Stimulated activated CD8-positive, alpha-beta memory T cell treated with anti-CD3 and anti-CD28 coated beads, Interleukin-15, amount 100 ng/mL, for 24 hours (primary cell): Measurements from ENCODE around the gene KCNH6.

Experiments
- DNase-seq: peaks from one replicate; pipeline ENCODE4 v3.0.0-alpha.2; 2020; ENCODE audit warnings: low read depth

KCNH6 gene

DNA sequence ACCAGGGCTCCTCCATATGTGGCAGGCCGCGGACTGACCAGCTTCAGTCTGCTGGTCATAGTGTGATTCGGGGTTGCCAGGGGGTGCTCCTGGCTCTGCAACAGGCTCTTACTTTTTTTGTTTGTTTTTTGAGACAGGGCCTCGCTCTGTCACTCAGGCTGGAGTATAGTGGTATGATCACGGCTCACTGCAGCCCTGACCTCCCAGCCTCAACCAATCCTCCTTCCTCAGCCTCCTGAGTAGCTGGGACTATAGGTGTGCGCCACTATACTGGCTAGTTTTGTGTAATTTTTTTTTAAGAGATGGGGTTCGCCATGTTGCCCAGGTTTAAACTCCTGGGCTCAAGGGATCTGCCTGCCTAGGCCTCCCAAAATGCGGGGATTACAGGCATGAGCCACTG, 11.8 kb upstream of the KCNH6 start:
- no peak for DNase-seq

DNA sequence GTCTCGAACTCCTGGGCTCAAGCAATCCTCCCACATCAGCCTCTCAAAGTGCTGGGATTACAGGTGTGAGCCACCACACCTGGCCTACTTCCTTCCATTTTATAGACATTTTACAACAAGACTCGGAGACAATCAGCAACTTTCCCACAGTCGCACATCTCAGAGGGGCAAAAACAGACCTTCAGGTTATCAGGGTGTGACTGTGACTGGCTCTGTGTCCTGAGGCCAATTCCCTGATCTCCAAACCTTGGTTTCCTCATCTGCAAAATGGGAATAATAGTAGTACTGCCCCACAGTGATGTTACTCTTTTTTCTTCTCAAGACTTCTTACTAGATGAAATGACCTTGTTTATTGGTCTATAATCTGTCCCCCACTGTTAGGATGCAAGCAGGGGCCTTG, 10.8 kb upstream of the KCNH6 start:
- DNase-seq = no peak

DNA sequence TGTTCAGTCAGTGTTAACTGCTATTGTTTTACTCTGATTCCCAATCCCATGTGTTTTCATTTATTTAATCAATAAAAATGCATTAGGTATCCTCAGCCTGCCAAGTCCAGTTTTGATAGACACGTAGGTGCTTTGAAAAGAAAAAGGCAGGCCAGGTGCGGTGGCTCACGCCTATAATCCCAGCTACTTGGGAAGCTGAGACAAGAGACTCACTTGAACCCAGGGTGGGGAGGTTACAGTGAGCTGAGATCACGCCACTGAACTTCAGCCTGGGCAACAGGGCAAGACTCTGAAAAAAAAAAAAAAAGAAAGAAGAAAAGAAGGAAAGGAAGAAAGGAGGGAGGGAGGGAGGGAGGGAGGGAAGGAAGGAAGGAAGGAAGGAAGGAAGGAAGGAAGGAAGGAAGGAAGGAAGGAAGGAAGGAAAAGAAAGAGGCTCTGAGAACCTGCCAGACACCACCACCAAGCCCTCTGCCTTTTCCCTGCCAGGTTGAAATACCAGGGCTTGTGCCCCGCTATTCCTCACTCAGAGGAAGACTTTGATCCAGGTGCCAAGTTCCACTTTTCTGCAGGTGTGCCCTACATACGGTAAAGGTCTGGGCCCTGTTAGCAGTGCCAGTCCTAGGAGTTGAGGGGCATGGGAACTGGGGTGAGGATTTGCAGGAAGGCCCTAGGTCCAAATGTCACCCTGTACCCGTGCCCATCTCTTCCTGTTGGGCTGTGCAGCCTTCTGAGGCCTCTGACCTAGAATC, 10.1 kb upstream of the KCNH6 start:
- DNase-seq = no peak

DNA sequence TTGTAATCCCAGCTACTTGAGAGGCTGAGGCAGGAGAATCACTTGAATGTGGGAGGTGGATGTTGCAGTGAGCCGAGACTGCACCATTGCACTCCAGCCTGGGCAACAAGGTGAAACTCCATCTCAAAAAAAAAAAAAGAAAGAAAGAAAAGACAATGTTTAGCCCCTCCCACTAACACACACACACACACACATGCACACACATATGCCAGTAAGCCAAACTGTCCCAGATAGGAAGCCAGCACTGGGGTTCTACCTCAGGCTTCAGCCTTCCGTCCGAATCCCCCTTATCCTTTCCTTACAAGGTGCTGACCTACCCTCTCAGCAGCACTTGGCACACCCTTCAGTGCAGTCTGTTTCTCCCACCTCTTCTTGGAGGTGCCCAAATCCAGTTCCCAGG, 8.7 kb upstream of the KCNH6 start:
- DNase-seq = no peak

DNA sequence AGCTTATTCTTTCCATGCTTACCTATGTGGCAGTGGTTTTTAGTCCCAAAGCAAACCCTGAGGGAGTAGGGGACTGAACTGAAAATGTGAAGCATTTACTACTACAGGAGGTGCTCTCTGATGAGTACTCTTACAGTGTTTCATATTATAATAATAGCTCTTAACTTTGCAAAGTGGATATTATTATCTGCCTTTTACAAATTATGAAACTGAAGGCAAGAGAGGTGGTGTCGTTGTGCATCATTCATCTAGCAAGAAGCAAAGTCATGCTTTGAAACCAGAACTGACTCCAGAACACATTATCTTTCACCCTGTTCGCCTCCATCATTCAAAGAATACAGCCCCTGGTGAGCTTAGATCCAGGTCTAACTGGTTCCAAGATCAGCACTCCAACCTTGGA, 8.2 kb upstream of the KCNH6 start:
- DNase-seq = no peak

DNA sequence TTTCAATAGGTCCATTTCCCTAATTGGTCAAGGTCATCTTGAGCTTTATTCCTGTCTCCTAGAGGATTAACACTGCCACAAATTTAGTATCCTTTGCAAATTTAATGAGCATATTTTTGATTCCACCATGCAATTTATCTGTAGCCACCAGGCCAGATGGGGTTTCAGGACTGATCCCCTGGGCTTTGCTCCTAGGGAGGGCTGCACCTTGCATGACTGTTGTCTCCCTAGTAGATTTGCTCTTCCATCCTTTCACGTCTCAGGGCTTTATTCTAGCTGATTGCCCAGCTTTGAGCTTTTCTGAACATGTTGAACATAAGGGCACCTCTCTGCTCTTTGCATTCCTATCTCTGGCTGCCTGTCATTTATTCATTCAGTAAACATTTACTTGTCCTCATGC, 7.7 kb upstream of the KCNH6 start:
- no peak for DNase-seq

DNA sequence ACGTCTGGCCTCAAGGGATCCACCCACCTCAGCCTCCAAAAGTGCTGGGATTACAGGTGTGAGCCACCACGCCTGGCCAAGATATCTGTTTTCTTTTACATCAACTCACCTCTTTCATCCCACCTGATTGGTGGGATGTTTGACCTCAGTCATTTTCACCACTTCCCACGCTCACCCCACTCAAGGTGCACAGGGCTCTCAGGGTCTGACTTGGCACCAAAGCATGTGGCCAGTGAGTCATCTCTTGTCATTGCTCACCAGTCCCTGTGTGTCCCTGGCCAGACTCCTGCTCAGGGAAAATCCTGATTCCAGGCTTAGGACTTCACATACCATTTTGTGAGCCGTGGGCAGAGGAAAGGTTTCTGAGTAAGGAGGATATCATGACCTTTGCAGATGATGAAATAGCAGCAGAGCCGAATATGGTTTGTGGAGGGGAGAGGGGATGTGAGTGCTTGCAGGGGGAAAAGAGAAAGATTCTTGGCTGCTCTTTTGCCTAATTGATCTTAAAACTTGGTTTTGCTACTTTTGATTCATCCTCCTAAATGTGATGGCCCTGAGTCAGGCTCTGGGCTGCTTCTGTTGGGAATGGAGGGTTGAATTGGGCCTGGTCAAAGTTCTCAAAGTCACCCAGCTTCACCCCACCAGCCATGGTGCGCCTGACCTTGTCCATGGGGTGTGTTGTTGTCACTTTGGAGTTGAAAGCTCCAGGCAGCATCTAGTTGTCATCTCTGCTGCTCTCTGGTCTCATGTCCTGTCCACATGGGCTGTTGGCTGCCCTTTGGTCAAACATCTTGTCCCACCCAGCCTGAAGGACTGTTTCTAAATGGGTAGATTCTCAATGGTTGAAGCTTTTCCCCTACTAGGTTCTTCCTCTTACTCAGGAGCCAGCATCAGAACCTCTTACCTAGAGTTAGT, 6.0 kb upstream of the KCNH6 start:
- no peak for DNase-seq

DNA sequence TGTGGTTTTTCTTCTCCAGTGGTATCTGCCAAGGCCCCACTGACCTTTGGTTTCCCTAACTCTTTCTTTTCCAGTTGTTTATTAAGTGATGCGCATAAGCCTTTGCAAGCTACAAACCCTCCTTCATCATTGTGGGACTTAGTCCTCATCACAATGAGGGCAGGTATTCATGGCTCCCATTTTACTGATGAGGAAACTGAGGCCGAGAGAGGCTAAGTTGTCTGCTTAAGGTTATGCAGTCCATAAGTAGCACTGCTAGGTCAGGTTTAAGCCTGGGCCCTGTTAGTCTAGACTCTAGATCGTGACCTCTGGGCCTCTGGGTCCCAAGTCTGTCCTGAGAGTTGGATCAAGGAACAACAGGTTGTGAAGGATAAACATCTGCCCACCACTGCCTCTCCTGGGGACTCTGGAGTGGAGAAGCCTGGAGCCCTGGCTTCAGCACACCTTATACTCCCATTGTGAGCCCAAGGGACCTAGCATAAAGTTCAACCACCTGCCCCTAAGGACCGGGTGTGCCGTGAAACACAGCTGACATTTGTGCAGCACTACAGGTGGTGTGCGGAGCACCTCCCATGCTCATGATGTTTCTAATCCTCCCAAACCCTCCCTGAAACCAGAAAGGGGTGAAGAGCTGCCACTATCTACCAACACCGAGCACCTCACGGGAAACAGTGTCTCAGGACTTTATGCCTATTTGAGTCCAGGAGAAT, 5.2 kb upstream of the KCNH6 start:
- DNase-seq = no peak

DNA sequence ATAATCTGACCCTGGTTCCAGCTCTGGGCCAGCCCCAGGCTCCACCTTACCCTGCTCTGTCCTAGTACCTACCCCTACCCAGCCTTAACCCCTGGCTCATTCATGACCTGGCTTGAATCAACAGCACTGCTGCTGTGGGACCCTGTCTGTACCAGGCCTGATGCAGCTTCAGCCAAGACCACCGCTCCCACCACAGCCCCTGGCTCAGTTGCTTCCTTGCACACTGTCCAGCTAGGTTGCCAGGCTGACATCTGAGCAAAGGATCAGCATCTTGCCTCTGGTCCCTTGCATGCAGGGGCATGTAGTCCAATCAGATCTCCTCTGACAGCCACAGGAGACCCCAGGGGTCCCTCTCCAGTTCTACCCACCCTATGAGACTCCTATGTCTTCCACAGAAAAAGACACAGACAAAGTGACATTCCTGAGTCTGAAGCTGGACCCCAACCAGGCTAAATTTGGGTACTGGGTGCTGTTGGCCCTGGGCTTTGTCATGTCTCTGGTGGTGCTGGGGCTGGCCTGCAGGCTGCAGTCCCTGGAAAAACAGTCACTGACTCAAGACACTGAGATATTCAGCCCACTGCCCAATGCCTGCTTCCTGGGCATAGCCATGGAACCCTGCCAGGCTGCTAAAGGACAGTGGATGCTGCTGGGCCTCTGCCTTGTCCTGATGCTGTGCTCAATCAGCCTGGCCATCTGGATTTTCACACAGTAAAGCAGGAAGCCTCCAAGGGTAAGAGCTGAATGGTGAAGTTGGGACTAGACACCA, 3.9 kb upstream of the KCNH6 start:
- no peak for DNase-seq

DNA sequence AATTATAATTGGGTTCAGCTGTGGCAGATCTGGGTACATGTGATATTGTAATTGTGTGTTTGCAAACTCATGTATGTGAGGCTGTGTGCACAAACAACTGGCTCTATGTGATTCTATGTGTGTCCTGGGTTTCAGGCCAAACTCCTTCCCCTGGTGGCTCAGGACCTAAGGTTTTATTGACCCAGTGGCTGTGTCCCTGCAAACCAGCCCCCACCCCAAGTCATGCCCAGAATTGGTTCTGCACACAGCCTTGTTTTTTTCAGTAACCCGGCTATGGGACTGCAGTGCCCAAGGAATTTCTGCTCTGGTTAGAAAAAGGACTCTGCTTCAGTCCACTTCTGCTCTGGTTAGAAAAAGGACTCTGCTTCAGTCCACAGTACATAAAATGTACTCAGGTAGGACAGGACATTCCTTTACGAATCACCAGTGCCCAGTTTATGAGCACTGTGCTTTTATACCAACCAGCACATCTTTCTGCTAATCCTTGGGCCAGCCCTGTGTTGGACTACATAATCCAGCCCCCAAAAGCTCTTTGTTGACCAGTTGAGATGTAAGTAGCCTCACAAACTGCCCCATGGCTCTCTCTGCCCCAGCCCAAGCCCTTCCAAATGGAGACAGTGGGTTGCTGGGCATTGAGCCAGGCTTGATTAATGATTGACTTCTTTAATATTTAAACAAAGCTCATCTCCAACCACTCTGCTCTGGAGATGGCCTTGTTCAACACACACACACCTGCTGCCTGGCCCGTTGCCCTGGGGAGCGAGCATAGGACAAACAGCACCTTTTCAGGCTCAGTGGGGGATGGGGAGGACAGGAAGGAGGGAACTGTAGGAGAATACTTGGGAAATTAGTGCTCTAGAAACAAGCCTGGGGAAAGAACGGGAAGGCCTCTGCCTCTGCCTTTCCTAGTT, 2.9 kb upstream of the KCNH6 start:
- no peak for DNase-seq

DNA sequence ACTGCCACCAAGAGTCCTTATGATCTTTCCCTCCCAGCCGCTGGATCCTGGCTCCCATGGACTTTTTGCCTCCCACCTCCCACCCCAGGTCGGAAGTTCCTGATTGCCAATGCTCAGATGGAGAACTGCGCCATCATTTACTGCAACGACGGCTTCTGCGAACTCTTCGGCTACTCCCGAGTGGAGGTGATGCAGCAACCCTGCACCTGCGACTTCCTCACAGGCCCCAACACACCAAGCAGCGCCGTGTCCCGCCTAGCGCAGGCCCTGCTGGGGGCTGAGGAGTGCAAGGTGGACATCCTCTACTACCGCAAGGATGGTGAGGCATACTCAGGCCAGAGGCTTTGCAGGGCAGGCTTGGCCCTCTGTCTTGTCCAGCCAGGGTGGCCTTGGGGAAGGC, 893 bp downstream of the KCNH6 start:
- DNase-seq = no peak

DNA sequence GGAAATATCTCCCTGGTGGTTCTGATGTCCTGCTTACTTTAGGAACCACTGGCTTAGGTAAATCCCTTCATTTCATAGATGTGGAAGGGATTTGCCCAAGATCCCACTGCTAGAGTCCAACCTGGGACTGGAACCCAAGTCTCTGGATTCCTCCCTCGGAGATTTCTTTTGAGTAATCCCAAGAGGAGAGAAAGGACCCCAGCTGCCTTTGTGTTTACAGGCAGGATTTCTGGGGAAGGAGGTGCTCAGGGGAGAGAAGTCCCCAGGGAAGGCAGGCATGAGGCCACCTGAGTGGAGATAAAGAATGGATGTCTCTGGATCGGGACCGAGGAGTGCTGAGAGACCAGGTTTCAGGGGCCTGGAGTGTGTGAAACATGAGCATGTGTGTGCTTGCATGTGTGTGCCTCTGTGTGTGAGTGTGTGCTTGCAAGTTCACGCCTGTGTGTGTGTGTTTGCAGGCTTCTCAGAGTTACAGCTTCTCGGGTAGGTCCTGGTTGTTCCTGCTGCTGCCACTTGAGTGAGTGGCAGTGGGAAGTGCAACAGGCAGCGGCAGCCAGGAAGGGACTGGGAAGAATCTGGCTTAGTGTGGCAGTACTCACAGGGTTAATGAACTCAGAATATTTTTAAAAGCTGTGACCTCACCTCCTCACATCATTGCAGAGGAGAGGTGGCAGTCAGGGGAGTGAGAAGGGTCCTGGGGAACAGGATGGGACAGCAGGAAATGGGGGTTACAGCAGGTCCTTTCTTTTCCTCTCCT, 2.2 kb downstream of the KCNH6 start:
- no peak for DNase-seq

DNA sequence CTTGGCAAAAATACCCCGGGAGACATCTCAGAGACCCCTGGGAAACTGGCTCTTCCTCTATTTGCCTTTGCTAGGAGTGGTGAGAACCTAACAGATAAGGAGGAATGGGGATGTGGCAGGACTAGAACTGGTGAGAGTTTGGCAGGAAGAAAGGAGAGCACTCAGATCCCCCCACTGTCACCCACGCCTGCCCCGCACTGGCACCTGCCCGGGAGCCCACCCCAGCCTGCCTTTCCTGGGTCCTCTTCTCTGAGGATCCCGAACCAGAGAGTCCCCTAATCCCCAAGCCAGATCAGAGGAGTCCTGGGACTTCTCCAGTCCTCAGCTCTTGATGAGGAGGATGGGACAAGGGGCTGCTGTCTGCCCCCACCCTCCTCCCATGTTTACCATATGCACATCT, 3.7 kb downstream of the KCNH6 start:
- no peak for DNase-seq

DNA sequence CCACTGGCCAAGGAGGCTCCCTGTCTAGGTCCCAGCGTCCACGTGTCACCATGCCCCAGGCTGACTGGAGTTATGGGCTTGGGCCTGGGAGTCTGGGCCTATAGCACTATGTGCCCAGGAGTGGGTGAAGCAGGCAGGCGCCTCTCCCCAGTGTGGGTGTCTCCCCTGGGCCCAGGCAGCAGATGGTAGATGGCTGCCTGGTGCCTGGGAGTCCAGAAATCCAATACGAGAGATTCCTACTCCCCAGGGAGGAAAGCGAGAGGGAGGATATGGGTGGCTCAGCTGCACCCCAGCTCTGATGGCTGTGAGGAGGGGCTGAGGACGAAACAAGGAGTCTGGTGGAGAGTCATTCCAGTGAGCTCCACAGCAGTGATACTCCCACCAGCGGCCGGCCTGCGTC, 5.0 kb downstream of the KCNH6 start:
- DNase-seq = no peak

DNA sequence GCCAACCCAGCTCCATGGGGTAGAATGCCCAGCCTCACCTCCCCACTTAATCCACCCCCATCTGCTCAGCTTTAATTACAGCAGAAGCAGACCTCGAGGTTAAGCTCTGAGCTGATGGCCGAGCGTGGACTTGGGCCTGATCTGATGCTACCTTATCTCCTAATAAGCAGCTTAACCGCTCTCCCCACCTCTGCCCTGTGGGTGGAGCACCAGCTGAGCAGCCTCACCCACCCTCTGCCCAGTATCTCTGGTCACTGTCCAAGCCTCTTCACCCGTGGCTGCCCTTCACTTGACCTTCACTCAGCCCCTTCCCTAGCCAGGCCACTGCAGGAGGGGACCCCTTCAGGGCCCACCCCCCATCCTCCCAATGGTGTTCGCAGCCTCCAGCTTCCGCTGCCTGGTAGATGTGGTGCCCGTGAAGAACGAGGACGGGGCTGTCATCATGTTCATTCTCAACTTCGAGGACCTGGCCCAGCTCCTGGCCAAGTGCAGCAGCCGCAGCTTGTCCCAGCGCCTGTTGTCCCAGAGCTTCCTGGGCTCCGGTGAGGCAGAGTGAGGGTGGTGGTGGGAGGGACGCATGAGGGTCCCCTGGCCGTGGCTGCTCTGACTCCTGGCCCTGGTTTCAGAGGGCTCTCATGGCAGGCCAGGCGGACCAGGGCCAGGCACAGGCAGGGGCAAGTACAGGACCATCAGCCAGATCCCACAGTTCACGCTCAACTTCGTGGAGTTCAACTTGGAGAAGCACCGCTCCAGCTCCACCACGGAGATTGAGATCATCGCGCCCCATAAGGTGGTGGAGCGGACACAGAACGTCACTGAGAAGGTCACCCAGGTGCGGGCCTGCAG, 6.8 kb downstream of the KCNH6 start:
- no peak for DNase-seq

DNA sequence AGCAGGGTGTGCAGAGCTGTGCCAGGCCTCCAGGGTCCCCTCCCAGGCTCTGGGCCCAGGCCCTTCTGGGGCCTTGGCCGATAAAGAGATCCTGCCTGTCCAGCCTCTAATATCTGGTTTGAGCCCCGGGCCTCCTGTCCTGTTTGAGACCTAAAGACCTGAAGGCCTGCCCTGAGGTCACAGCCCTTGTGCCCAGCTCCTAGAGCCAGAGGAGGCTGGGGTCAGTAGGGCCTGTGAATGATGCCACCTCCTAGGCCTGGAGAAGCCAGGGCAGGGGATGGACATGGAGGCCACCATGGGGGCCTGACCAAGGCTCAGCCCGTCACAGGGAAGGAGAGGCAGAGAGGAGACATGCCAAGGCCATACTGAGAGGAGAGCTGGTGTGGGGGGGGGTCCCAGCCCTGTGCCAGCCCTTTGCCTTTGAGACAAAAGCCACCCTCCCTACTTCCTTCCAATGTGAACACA, 7.4 kb downstream of the KCNH6 start:
- no peak for DNase-seq

DNA sequence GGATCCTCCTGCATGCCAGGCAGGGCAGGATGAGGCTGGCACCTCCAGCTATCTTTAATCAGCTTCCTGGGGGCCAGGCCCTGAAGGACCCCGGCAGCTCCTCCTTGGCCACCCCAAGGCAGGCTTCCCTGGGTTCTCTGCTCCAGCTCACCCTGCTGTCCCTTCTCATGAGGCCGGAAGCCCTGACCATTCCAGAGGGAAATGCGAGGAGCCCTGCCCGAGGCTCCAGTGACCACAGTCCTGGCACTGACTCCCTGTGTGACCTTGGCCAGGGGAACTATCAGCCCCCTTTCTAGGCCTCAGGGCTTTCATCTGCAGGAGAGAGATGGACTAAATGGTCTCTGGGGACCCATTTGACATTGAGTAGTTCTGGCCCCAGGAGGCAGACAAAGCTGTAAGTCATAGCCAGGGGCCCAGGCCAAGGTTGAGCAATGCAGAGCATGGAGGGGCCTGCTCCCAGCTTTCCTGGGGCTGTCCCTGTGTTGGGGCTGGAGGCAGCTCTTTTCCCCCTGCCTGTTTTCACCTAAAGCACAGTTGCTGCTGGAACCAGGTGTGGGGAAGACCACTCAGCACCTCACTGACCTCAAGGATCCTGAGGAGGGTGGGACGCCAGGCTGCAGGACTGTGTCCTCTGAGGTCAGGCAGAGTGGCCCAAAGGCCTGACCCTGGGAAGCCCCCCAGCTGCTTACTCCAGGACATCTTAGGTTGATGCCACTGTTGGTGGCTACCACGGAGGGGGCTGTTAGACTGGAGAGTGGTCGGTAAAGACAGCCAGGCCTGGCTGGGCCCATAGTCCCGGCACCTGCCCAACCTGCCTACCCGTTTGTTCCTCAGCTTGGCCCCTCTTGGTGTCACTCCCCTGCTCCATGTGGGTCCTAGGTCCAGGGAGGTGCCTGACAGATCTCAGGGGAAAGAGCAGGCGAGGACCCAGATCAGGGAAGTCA, 8.1 kb downstream of the KCNH6 start:
- DNase-seq = no peak
